Esophagus muscularis mucosa (tissue), 4 donors: ENCODE results near the gene PSME2.

ENCODE experiments used
- EP300 ChIP-seq: sonication (generic); formaldehyde crosslinking; IDR thresholded peaks from one replicate; pipeline ENCODE4 v1.6.1; 2017; ENCODE audit warnings: antibody characterized with exemption
- POLR2A ChIP-seq: fragments of 450-650 bp; IDR thresholded peaks from one replicate; pipeline ENCODE4 v1.6.1; 2017; ENCODE audit warnings: antibody characterized with exemption, moderate library complexity, mild to moderate bottlenecking, low read depth
- POLR2AphosphoS5 ChIP-seq, 2 donors: sonication (generic); formaldehyde crosslinking; IDR thresholded peaks; one replicate each; pipeline ENCODE4 v1.6.1; 2017; ENCODE audit warnings: antibody characterized with exemption in 2 of 2
- TF ChIP-seq, protein P1 (sequence below), 3 experiments: fragments of 200-600 bp in 2 of 3; fragments of 450-650 bp in 1 of 3; sonication (generic) in 2 of 3; IDR thresholded peaks; one replicate each; pipeline ENCODE4 v1.5.1; 2017 to 2019; ENCODE audit warnings: antibody characterized with exemption in 3 of 3, mild to moderate bottlenecking in 2 of 3, moderate library complexity in 1 of 3

DNA sequence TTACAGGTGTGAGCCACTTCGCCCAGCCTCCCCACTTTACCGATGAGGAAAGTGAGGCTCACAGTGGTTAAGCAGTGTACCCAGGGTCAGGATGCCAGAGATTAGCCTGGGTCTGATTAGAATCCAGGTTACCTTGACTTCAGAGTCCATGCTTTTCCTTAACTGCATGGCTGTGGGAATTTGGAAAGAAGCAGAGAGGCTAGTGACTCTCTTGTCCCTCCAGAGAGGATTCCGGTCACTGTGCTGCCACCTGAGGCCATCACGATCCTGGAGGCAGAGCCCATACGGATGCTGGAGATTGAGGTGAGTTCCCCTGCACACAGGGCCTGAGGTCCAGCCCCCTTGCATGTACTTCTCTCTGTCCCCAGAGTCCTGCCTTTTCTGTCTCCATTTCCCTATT, 30.2 kb upstream of the PSME2 start:
- TF ChIP-seq, protein P1, sequence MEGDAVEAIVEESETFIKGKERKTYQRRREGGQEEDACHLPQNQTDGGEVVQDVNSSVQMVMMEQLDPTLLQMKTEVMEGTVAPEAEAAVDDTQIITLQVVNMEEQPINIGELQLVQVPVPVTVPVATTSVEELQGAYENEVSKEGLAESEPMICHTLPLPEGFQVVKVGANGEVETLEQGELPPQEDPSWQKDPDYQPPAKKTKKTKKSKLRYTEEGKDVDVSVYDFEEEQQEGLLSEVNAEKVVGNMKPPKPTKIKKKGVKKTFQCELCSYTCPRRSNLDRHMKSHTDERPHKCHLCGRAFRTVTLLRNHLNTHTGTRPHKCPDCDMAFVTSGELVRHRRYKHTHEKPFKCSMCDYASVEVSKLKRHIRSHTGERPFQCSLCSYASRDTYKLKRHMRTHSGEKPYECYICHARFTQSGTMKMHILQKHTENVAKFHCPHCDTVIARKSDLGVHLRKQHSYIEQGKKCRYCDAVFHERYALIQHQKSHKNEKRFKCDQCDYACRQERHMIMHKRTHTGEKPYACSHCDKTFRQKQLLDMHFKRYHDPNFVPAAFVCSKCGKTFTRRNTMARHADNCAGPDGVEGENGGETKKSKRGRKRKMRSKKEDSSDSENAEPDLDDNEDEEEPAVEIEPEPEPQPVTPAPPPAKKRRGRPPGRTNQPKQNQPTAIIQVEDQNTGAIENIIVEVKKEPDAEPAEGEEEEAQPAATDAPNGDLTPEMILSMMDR (IDR thresholded peaks at IDR 0.05): no peak
- no peak for TF ChIP-seq EP300
- no peak for TF ChIP-seq POLR2A
- no peak for TF ChIP-seq POLR2AphosphoS5 (IDR thresholded peaks at IDR 0.05)
